Measurements from ENCODE around the gene OR51A7.

GRCh38 chr11:4919250-4919649 lies 15.7 kb downstream of the OR51A7 start, which contains the start of gene OR51G2:
- TF ChIP-seq CTCF (IDR thresholded peaks at IDR 0.05) (no peak), POLR2A (IDR thresholded peaks at IDR 0.05) (no peak)

Measured in lower leg skin (tissue), 3 donors.